SK-N-SH (cell line): ENCODE measurements around the gene RIMS3. TPM values are rescaled to one million over a fixed set of nuclear protein-coding genes. Genes with fewer than 3 reads are reported as not detected.

Experiments used
- CTCF ChIA-PET: fragments of 300-600, 350-600 bp; formaldehyde crosslinking; extraction: SDS; loops from one replicate; lab custom pipeline; 2021; lab: Yijun Ruan, JAX
- POLR2A ChIA-PET: fragments of 350-600 bp; sonication (Branson Sonifier 250); formaldehyde crosslinking; extraction: SDS; loops from one replicate; lab custom pipeline; 2020; ENCODE audit warnings: antibody characterized with exemption, inconsistent platforms; lab: Yijun Ruan, JAX
- DNase-seq: peaks from one replicate; pipeline ENCODE4 v3.0.0; 2012
- H2AFZ ChIP-seq: fragments of 200-600 bp; sonication (generic); 2 replicates; pipeline ENCODE4 v1.8.1; 2016; ENCODE audit warnings: antibody characterized with exemption, mild to moderate bottlenecking, low read depth
- H3F3A ChIP-seq: fragments of 200-600 bp; sonication (generic); replicated peaks from 2 replicates; pipeline ENCODE3; 2016; ENCODE audit warnings: antibody characterized with exemption, mild to moderate bottlenecking; ENCODE audit not compliant: insufficient read depth
- H3K27ac ChIP-seq, 2 experiments: fragments of 200-500 bp in 1 of 2; fragments of 200-600 bp in 1 of 2; sonication (Bioruptor generic) in 1 of 2; sonication (generic), shearing (Covaris generic) in 1 of 2; 2 replicates each; pipeline versions ENCODE4 v1.5.1 to v1.6.1; 2014 to 2016; ENCODE audit warnings: low read depth in 2 of 2, inconsistent platforms in 1 of 2, low read length in 1 of 2, mild to moderate bottlenecking in 1 of 2, mixed read lengths in 1 of 2
- H3K27me3 ChIP-seq: fragments of 200-600 bp; sonication (generic), shearing (Covaris generic); 2 replicates; pipeline ENCODE4 v1.6.1; 2016; ENCODE audit warnings: mixed run types; ENCODE audit not compliant: insufficient read depth
- H3K36me3 ChIP-seq, 2 experiments: fragments of 200-500 bp in 1 of 2; fragments of 200-600 bp in 1 of 2; sonication (Bioruptor generic) in 1 of 2; sonication (generic) in 1 of 2; replicated peaks in 1 of 2; 2 replicates each; pipeline versions ENCODE3 to v1.5.1; 2014 to 2016; ENCODE audit warnings: low read length in 1 of 2, mild to moderate bottlenecking in 1 of 2; ENCODE audit not compliant: insufficient read depth in 2 of 2, control insufficient read depth in 1 of 2
- H3K4me1 ChIP-seq, 2 experiments: fragments of 200-500 bp in 1 of 2; fragments of 200-600 bp in 1 of 2; sonication (Bioruptor generic) in 1 of 2; sonication (generic), shearing (Covaris generic) in 1 of 2; 2 replicates each; pipeline versions ENCODE4 v1.5.1 to v1.6.1; 2014 to 2016; ENCODE audit warnings: low read depth in 1 of 2, low read length in 1 of 2, mixed run types in 1 of 2; ENCODE audit not compliant: insufficient read depth in 2 of 2, control insufficient read depth in 1 of 2
- H3K4me2 ChIP-seq: fragments of 200-600 bp; sonication (generic), shearing (Covaris generic); 2 replicates; pipeline ENCODE4 v1.6.1; 2017; ENCODE audit warnings: mixed run types
- H3K4me3 ChIP-seq, 2 experiments: fragments of 200-500 bp in 1 of 2; fragments of 200-600 bp in 1 of 2; sonication (Bioruptor generic) in 1 of 2; sonication (generic), shearing (Covaris generic) in 1 of 2; 2 replicates each; pipeline versions ENCODE4 v1.5.1 to v1.8.1; 2014 to 2016; ENCODE audit warnings: low read depth in 2 of 2, inconsistent platforms in 1 of 2, low read length in 1 of 2, mild to moderate bottlenecking in 1 of 2, mixed read lengths in 1 of 2, moderate library complexity in 1 of 2
- H3K79me2 ChIP-seq: fragments of 200-600 bp; sonication (generic); 2 replicates; pipeline ENCODE4 v1.8.1; 2017; ENCODE audit warnings: mild to moderate bottlenecking; ENCODE audit not compliant: insufficient read depth
- H3K9ac ChIP-seq: fragments of 200-600 bp; sonication (generic); 2 replicates; pipeline ENCODE4 v1.6.1; 2017; ENCODE audit warnings: mixed run types
- H3K9me2 ChIP-seq: fragments of 200-600 bp; sonication (generic); 2 replicates; pipeline ENCODE4 v1.6.1; 2017; ENCODE audit warnings: mixed run types
- H3K9me3 ChIP-seq: fragments of 200-600 bp; sonication (generic); 2 replicates; pipeline ENCODE4 v1.6.1; 2017; ENCODE audit warnings: mixed run types, mild to moderate bottlenecking, moderate library complexity
- H4K20me1 ChIP-seq: fragments of 200-600 bp; sonication (generic); 2 replicates; pipeline ENCODE4 v1.6.1; 2017; ENCODE audit warnings: mild to moderate bottlenecking, mixed run types; ENCODE audit not compliant: insufficient read depth
- FOXM1 ChIP-seq: IDR thresholded peaks from 2 replicates; pipeline ENCODE4 v1.4.0; 2012; ENCODE audit warnings: low read depth, mild to moderate bottlenecking
- GABPA ChIP-seq: IDR thresholded peaks from 2 replicates; pipeline ENCODE4 v1.4.0; 2012; ENCODE audit warnings: low read depth, mild to moderate bottlenecking
- MXI1 ChIP-seq: IDR thresholded peaks from 2 replicates; pipeline ENCODE4 v1.6.1; 2012; ENCODE audit warnings: mild to moderate bottlenecking, low read depth, low read length, improper control_type of control experiment
- NFIC ChIP-seq: IDR thresholded peaks from 2 replicates; pipeline ENCODE4 v1.4.0; 2012; ENCODE audit warnings: borderline replicate concordance
- RAD21 ChIP-seq: IDR thresholded peaks from 2 replicates; pipeline ENCODE4 v1.6.1; 2012; ENCODE audit warnings: mild to moderate bottlenecking, low read length
- RFX5 ChIP-seq: IDR thresholded peaks from 2 replicates; pipeline ENCODE4 v1.6.1; 2012; ENCODE audit warnings: mild to moderate bottlenecking, improper control_type of control experiment, low read length
- RXRA ChIP-seq: IDR thresholded peaks from 2 replicates; pipeline ENCODE4 v1.4.0; 2012; ENCODE audit warnings: low read depth, mild to moderate bottlenecking, borderline replicate concordance
- SMC3 ChIP-seq: IDR thresholded peaks from 2 replicates; pipeline ENCODE4 v1.6.1; 2012; ENCODE audit warnings: low read depth, low read length, improper control_type of control experiment
- YY1 ChIP-seq: IDR thresholded peaks from 2 replicates; pipeline ENCODE4 v1.4.0; 2012; ENCODE audit warnings: low read depth, mild to moderate bottlenecking
- WGBS: methylation state at CpG from one replicate; pipeline ENCODE4 v1.1.6; 2017; ENCODE audit warnings: low lambda C conversion rate; 5-methylcytosine and 5-hydroxymethylcytosine counted together
- polyA plus RNA-seq, 3 experiments: library from polyadenylated mRNA; depleted of rRNA; stranded (reverse); fragments of >200 nt; gene quantifications; 2 replicates each; pipeline ENCODE4 v1.2.3, GENCODE V29; 2012
- TF ChIP-seq, protein P1 (sequence below): IDR thresholded peaks from 2 replicates; pipeline ENCODE4 v1.6.1; 2012; ENCODE audit warnings: mild to moderate bottlenecking, low read depth, low read length, moderate library complexity
- TF ChIP-seq, protein P2 (sequence below): fragments of 200-600 bp; sonication (generic); IDR thresholded peaks from 2 replicates; pipeline ENCODE4 v1.6.1; 2017; ENCODE audit warnings: antibody characterized with exemption, mild to moderate bottlenecking, moderate library complexity
- TF ChIP-seq, protein P3 (sequence below): IDR thresholded peaks from 2 replicates; pipeline ENCODE4 v1.4.0; 2012; ENCODE audit warnings: low read depth

Gene RIMS3
- polyA plus RNA-seq, 1 of the 3 experiments (the other 2 are of a cell fraction) = 1.9 TPM

DNA sequence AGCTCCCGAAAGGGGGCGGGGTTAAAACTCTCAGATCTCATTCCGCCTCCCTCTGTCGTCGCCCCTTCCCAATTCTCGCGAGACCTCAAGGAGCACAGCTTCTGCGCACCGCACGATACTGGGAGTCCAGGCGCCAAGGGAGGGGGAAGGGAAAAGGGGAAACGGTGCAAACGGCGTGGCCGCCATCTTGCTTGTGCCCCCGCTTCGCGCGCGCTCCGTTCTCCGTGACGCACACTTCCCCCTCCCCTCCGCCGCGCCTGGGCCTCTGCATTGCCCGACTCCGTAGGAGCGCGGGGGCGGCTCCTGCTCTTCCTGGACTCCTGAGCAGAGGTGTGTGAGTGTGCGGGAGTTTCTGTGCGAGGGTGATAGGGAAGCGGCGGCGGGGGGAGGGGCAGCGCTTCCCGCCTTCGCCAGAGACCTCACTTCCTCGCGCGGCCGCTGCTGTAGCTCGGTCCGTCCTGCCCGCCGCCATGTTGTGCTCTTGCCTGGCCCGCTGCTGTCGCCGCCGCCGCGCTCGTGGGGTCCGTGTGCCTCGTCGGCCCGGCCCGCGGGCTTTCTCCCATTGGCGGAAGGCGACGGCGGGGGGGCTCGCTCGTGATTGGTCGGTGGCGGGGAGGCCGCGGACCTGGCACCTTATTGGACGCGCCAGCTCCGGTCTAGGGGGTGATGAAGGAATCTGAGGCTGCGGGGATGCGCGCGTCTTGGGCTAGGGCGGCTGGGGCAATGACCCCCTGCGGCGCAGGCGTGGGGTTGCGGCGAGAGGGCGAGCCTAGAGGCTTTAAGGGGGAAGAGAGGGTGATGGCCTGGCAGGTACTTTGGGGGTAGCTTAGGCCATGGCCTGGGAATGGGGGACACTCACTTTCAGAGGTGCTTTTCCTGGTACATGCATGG is 26.3 kb upstream of the RIMS3 start, which contains the start of gene NFYC (continued):
- TF ChIP-seq, protein P1, sequence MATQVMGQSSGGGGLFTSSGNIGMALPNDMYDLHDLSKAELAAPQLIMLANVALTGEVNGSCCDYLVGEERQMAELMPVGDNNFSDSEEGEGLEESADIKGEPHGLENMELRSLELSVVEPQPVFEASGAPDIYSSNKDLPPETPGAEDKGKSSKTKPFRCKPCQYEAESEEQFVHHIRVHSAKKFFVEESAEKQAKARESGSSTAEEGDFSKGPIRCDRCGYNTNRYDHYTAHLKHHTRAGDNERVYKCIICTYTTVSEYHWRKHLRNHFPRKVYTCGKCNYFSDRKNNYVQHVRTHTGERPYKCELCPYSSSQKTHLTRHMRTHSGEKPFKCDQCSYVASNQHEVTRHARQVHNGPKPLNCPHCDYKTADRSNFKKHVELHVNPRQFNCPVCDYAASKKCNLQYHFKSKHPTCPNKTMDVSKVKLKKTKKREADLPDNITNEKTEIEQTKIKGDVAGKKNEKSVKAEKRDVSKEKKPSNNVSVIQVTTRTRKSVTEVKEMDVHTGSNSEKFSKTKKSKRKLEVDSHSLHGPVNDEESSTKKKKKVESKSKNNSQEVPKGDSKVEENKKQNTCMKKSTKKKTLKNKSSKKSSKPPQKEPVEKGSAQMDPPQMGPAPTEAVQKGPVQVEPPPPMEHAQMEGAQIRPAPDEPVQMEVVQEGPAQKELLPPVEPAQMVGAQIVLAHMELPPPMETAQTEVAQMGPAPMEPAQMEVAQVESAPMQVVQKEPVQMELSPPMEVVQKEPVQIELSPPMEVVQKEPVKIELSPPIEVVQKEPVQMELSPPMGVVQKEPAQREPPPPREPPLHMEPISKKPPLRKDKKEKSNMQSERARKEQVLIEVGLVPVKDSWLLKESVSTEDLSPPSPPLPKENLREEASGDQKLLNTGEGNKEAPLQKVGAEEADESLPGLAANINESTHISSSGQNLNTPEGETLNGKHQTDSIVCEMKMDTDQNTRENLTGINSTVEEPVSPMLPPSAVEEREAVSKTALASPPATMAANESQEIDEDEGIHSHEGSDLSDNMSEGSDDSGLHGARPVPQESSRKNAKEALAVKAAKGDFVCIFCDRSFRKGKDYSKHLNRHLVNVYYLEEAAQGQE = peak; percentile 50; the same call in 1 of the 2 replicates
- TF ChIP-seq FOXM1 (peak; percentile 56; the same call in 1 of the 2 replicates), RFX5 (no peak), YY1 (peak; percentile 94), RAD21 (no peak)
- TF ChIP-seq, protein P2, sequence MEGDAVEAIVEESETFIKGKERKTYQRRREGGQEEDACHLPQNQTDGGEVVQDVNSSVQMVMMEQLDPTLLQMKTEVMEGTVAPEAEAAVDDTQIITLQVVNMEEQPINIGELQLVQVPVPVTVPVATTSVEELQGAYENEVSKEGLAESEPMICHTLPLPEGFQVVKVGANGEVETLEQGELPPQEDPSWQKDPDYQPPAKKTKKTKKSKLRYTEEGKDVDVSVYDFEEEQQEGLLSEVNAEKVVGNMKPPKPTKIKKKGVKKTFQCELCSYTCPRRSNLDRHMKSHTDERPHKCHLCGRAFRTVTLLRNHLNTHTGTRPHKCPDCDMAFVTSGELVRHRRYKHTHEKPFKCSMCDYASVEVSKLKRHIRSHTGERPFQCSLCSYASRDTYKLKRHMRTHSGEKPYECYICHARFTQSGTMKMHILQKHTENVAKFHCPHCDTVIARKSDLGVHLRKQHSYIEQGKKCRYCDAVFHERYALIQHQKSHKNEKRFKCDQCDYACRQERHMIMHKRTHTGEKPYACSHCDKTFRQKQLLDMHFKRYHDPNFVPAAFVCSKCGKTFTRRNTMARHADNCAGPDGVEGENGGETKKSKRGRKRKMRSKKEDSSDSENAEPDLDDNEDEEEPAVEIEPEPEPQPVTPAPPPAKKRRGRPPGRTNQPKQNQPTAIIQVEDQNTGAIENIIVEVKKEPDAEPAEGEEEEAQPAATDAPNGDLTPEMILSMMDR = no peak
- TF ChIP-seq, protein P3, sequence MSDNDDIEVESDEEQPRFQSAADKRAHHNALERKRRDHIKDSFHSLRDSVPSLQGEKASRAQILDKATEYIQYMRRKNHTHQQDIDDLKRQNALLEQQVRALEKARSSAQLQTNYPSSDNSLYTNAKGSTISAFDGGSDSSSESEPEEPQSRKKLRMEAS = peak; percentile 72

DNA sequence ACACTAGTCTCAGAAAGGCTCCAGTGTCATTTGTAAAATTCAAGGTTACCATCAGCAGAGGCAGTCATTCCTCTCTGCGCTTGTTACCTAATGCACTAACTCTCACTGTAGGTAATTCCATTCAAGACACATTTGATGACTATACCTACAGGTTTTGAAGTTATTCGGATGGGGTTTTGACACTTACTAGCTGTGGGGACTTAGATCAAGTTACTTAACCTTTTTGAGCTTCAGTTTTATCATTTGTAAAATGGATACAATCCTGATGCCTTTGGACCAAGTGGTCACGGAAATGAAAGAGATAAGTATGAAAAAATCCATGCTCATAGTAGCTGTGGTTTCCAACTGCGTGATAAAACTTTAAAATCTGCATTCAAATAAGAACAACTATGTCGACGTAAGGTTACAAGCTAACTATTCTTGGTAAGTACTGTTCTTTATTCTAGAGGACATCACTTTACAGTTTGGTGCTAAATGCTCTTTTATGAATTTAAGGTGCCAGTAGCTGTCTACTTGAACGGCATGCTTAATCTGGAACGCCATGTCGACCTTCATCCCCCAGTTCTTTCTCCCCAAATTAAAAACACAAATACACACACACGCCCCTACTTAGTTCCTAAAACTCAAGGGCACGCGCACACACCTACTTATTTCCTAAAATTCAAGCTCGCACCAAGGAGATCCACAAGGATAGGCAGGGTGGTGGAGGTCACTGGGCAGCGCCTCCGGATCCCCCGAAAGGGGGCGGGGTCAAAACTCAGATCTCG is 25.5 kb upstream of the RIMS3 start:
- POLR2A ChIA-PET = interaction anchor here (0.6 to 2.5 kb wide), 15 partner anchors 10 to 289 kb away, joined by 3 to 30 read pairs (median 5); partner anchors contain the start of genes CTPS1 and RIMS3
- Histone ChIP-seq H3K4me2 (peak overlapping the region; percentile 85), H3K9me3 (no peaks in the 10 kb centered on the region), H3K4me3 (peak overlapping the region; percentile 68 to 95), H3K36me3 (peaks cover 7 to 10% of the 10 kb centered on the region in 2 experiments), H3K4me1 (peaks cover 15 to 17% of the 10 kb centered on the region in 2 experiments; a peak in 3 of 4 replicates), H3K79me2 (peaks cover 67% of the 10 kb centered on the region), H3K9ac (peak overlapping the region; percentile 99), H3K27me3 (no peaks in the 10 kb centered on the region), H3K9me2 (no peaks in the 10 kb centered on the region), H2AFZ (peak overlapping the region; percentile 30; the same call in 1 of the 2 replicates), H4K20me1 (0 out of 2 replicates have a peak, but pooled peaks cover 3% of the 10 kb centered on the region), H3F3A (peaks cover 12% of the 10 kb centered on the region), H3K27ac (peak overlapping the region; percentile 78 to 97; a peak in 3 of 4 replicates)
- DNase-seq = no peak
- WGBS = 22% methylated on average over 18 of the region's 18 CpGs
- CTCF ChIA-PET = interaction anchor here (0.6 to 2.3 kb wide), 9 partner anchors 11 to 262 kb away, joined by 3 to 12 read pairs (median 3); partner anchors contain the start of gene ZNF684
- TF ChIP-seq SMC3 = no peak
- peak; percentile 33; the same call in 1 of the 2 replicates for TF ChIP-seq MXI1
- no peak for TF ChIP-seq GABPA
- TF ChIP-seq NFIC = no peak
- no peak for TF ChIP-seq RXRA
